Dedifferentiated amniotic fluid mesenchymal stem cell (primary cell): ENCODE measurements around the gene DOCK3.
"Not testable (repeated sequence)": the region's sequence is repeated elsewhere in the genome, so short reads cannot be mapped to it uniquely, and the experiment has no call there.

Source experiments
- DNase-seq: peaks from one replicate; pipeline ENCODE4 v3.0.0-alpha.2; 2016; ENCODE audit errors: extremely low spot score

The DOCK3 gene

DNA sequence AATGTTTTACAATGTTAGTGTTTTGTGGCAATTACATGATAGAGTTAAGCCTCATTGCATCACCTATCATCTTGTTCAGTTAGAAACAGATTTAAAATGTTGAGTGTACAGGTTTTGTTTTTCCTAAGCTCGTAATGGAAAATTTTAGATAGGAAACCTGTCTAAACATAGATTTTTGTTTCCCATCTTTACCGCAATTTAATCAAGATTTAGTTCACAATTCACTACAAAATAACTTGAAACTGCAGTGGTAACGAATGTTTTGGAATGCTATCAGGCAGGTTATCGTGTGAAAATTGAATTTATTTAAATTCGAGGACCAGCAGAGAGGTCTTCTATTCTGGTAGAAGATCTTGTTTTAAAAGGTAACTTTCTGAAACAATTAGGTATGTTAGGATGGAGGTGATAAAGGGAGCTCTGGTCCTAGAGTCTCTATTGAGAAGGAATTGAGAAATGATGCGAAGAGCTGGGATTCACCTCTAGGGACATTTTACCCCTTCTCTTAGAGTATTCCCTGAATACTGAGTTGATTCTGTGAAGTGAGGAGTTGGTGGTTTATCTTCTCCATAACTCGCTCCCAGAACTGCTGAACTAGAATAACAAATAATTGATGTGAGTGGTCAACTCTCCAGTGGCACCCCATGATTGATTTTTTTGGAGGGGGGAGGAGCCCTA, 1.4 kb downstream of the DOCK3 start:
- no peak for DNase-seq

DNA sequence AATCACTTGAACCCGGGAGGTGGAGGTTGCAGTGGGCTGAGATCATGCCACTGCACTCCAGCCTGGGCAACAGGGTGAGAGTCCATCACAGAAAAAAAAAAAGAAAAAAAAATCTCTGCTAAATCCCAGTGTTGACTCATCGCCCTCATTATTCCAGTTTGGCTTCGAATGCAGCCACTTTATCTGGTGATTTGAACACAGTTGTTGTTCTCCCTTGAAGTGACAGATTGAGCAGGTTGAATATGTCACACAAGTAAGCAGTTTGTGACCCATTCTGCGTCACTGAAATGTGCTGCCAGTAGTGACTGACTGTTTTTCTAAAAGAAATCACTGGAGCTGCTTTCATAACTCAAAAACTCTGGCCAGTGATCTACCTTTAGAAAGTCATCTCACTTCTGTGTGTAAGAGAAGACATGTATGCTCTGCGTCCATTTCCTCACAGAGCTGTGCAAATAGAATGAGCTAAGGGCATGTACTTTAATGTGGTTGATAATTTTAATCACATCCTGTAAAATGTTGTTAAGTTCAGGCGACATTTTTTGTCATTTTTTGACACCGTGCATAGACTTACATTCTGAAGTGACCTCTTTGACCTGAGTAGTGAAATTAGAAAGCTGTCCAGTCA, 12.5 kb downstream of the DOCK3 start:
- no peak for DNase-seq

DNA sequence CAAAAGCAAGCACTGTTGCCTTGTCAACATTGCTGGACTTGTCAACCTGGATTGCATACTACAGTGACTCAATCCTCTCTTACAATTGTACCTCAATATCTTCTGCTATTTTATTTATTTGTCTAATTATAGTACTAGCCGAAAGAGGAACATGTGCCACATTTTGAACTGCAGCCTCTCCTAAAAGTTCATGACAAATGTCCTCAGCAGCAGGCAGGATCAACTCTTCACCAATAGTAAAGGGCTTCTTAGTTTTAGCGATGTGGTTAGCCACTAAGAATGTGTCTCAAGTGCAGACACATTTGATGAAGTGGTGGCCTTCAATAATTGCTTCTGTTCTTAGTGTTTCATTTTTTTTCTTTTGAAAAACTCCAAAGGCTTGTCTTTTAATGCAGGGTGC, 13.2 kb downstream of the DOCK3 start:
- DNase-seq, result no peak

DNA sequence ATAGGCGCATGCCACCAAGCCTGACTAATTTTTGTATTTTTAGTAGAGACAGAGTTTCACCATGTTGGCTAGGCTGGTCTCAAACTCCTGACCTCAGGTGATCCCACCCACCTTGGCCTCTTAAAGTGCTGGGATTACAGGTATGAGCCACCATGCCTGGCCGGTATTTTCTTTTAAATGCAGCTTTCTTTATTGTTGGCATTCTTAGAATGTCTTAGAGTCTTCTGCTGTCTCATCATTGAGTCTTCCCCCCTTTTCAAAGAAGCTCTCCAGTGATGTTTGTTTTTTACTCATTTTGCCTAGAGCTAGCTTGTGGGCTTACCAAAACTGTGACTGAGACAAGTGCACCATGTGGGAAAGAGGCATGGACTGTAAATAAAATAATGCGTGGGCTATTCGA, 13.9 kb downstream of the DOCK3 start:
- not testable (repeated sequence) for DNase-seq

DNA sequence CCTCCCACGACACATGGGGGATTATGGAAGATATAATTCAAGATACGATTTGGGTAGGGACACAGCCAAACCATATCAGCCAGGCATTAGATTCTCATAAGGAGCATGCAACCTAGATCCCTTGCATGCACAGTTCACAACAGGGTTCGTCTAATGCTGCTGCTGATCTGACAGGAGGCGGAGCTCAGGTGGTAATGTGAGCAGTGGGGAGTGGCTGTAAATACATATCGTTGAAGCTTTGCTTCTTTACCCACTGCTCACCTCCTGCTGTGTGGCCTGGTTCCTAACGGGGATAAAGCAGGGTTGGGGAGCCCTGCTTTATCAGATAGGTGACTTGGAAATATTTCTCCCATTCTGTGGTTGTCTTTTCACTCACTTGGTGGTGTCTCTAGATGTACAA, 14.8 kb downstream of the DOCK3 start:
- no peak for DNase-seq

DNA sequence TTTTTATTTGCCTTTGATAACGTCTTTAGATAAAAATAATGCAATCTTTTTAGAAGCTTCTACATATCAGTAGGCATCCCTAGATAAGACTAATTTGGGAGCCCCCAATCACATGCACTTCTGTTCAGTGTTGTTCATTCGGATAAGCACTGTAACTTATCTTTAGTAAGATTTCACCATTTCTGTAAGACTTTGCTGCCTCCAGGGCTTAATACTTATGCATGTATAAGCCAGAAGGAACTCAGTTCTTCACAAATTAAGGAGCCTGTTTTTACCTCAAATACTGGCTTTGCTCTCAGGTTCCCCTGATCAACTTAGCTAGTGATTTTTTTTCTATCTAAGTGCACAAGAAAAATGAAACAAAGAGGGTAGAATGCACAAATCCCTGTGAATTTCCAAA, 20.3 kb downstream of the DOCK3 start:
- no peak for DNase-seq

DNA sequence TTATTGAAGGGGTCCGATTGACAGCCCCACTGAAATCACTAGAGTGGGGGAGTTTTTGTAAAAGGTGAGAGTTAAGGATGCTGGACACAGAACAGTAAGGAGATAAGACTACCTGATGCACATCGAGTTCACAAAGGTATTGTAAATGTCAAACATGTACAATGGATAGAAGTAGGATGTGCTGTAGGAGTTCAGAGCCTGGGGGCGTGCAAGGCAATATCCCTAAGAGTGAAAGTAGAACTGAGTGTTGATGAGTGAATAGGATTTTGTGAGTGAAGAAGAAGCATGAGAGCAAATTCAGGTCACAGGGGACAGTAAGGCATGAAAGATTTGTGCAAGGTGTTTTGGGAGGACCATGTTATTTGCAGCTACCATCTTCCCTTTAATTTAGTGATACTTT, 21.5 kb downstream of the DOCK3 start:
- no peak for DNase-seq

DNA sequence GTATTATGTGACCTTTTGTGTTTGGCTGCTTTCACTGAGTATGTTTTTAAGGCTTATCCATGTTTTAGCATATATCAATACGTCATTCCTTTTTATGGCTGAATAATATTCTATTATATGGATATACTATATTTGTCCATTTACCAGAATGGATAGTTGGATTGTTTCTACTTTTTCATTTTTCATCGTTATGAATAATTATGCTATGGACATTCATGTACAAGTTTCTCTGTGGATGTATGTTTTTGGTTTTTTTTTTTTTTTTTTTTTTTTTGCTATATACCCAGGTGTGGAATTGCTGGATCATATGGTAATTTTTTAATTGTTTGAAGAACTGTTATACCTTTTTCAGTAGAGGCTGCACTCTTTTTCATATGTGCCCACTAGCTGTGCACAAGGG, 23.5 kb downstream of the DOCK3 start:
- no peak for DNase-seq

DNA sequence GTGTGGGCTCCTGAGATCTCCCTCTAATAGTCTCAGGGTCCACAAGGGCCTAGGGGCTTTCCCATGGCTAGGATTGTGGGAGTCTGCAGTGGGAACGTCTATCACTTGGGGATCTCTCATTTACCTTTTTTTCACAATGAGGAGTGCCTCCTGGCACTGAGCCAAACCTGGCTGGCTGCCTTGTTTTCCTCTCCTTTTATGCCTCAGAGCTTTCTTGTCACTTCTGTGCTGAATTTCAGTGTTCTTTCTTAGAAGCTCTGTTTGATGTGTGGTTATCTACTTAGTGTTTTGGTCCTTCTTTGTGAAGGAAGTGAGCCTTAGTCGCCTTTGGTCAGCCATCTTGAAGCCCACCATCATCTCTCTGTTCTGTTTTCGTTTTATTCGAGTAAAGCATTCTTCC, 33.9 kb downstream of the DOCK3 start:
- DNase-seq, result no peak

DNA sequence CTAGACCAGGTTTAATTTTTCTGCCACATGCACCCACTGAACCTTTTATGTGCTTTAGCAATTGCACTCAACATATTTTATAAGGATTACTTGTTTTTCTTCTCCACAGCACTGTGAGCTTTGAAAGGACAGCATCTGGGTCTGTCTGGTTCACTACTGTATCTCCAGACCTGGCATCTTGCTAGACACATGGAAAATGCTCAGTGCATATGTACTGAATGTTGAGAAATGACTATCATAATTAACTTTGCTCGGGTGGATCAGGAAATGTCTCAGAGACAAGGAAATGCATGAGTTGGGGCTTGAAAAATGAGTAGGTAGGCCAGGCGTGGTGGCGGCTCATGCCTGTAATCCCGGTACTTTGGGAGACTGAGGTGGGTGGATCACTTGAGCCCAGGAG, 40.2 kb downstream of the DOCK3 start:
- no peak for DNase-seq

DNA sequence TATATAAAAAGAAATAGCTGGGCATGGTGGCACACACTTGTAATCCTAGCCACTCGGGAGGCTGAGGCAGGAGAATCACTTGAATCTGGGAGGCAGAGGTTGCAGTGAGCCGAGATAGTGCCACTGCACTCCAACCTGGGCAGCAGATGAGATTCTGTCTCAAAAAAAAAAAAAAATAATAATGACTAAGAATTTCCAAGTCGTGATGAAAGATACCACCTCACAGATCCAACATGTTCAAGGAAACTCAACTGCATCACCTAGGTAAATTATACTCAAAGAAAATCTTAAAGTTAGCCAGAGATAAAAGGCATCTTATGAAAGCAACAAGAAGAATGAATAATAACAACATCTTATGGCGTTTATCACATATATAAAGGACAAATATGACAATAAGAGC, 50.1 kb downstream of the DOCK3 start:
- DNase-seq, result no peak

DNA sequence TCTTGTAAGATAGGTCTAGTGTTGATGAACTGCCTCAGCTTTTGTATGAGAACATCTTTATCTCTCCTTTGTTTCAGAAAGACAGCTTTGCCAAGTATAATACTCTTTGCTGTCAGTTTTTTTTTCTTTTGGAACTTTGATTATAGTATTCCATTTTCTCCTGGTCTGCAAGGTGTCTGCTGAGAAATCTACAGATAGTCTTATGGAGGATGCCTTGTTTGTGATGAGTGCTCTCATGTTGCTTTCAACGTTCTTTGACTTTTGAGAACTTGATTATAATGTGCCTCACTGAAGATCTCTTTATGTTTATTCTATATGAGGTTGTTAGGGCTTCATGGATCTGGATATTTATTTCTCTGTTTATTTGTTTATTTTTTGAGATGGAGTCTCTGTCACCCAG, 60.3 kb downstream of the DOCK3 start:
- DNase-seq, result no peak

DNA sequence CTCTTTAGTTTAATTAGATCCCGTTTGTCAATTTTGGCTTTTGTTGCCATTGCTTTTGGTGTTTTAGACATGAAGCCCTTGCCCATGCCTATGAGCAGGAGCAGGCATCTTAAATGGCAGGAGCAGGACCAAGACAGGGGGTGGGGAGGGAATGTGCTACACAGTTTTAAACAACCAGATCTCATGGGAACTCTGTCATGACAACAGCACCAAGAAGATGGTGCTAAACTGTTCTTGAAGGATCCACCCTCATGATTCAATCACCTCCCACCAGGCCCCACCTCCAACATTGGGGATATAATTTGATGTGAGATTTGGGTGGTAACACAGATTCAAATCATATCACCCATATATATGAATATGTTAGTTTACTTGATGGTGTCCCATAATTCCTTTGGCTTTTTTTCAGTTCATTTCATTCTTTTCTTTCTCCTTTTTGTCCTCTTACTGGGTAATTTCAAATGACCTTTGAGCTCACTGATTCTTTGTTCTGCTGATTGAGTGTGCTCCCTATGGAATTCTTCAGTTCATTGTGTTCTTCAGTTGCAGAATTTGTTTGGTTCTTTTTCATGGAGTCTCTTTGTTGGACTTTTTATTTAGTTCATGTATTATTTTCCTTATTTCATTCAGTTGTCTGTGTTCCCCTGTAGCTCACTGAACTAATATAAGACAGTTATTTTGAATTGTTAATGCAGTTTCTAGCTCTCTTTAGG, 62.6 kb downstream of the DOCK3 start:
- no peak for DNase-seq

DNA sequence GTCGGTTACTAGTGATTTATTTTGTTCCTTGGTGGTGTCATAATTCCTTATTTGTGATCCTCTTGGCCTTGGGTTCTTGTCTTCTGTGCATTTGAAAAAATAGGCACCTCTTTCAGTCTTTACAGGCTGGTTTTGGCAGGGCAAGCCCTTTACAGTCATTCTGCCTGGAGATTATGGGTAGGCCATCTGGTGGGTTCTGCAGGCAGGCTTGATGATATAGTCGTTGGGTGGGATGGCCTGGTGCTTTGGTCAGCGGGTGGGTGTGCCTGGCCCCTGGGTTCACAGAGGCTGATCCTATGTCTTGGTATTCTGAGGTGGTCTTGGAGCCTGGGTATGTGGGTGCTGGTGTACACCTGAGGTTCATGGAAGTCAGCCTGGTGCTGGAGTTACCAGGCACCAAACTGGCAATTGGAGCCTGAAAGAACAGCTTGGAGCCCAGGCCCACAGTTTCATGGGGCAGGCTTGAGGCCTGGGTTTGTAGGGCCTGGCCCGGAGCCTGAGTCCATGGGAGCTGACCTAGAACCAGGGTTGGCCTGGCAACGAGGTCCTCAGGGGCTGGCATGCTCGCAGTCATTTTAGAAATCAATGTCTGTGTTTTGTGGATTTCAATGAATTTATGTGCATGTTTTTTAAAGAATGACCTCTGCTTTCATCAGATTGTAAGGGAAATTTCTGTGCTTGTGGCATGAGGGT, 63.3 kb downstream of the DOCK3 start:
- DNase-seq, result no peak

DNA sequence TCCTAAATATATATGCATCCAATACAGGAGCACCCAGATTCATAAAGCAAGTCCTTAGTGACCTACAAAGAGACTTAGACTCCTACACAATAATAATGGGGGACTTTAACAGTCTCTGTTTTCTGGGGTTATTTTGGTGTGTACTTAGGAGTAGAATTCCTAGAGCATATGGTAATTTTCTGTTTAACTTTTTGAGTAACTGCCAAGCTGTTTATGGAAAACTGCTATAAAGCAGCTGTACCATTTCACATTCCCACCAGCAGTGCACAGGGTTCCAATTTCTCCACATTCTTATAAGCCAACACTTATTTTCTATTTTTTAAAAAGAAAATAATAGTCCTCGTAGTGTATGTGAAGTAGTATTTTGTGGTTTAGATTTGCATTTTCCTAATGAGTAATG, 68.9 kb downstream of the DOCK3 start:
- no peak for DNase-seq

DNA sequence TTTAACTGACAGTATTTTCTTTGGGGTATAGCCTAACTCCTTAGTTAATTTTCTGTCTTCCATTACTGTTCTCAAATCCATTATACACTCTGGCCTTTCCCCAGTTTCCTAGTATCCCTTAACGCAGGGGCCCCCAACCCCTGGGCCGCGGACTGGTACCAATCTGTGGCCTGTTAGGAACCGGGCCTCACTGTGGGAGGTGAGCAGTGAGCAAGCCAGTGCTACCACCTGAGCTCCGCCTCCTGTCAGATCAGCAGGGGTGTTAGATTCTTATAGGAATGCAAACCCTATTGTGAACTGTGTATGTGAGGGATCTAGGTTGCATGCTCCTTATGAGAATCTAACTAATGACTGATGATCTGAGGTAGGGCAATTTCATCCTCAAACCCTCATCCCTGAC, 75.1 kb downstream of the DOCK3 start:
- DNase-seq, result no peak

DNA sequence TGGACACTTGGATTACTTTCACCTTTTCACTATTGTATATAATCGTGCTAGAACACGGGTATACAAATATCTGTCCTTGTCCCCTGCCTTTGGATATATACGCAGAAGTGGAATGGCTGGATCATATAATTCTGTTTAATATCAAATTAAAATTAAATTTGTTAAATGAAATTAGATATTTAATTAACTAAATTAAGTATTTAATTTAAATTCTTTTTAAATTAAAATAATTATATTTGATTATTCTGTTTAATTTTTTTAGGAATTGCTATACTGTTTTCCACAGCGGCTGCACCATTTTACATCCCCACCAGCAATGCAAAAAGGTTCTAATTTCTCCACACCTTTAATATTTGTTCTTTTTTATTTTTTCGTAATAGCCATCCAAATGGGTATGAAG, 84.3 kb downstream of the DOCK3 start:
- no peak for DNase-seq

DNA sequence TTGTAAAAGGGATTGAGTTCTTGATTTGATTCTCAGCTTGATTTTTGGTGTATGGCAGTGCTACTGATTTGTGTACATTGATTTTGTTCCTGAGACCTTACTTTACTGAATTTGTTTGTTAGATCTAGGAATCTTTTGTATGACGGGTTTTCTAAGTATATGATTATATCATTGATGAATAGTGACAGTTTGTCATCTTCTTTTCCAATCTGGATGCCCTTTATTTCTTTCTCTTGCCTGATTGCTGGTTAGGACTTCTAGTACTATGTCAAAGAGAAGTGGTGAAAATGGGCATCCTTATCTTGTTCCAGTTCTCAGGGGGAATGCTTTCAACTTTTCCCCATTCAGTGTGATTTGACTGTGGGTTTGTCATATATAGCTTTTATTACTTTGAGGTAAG, 103.0 kb downstream of the DOCK3 start:
- DNase-seq, result no peak

DNA sequence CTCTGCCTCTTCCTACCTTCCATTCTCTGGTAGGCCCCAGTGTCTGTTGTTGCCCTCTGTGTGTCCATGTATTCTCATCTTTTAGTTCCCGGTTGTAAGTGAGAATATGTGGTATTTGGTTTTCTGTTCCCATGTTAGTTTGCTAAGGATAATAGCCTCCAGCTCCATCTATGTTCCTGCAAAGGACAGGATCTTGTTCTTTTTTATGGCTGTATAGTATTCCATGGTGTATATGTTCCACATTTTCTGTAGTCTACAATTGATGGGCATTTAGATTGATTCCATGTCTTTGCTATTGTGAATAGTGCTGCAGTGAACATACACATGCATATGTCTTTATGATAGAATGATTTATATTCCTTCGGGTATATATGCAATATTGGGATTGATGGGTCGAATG, 107.0 kb downstream of the DOCK3 start:
- DNase-seq, result not testable (repeated sequence)

DNA sequence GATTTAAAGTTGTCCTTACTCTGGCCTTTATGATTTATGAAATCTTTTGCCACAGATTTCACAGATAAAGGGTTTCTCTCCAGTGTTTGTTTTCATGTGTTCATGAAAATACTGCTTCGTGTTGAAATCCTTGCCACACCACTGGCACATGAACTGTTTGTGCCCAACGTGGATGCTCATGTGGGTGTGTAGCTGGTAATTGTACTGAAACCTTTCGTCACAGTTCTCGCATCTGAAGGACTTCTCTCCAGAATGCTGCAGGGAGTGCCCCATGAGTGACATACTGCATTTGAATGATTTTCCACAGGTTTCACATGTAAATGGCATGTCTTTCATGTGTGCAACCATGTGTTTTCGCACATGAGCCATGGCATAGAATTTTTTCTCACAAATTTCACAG, 111.9 kb downstream of the DOCK3 start:
- no peak for DNase-seq

DNA sequence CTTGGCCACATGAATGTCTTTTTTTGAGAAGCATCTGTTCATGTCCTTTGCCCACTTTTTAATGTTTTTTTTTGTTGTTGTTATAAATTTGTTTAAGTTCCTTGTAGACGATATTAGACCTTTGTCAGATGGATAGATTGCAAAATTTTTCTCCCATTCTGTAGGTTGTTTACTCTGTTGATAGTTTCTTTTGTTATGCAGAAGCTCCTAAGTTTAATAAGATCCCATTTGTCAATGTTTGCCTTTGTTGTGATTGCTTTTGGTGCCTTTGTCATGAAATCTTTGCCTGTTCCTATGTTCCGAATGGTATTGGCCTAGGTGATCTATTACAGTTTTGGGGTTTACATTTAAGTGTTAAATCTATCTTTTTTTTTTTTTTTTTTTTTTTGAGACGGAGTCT, 116.2 kb downstream of the DOCK3 start:
- not testable (repeated sequence) for DNase-seq

DNA sequence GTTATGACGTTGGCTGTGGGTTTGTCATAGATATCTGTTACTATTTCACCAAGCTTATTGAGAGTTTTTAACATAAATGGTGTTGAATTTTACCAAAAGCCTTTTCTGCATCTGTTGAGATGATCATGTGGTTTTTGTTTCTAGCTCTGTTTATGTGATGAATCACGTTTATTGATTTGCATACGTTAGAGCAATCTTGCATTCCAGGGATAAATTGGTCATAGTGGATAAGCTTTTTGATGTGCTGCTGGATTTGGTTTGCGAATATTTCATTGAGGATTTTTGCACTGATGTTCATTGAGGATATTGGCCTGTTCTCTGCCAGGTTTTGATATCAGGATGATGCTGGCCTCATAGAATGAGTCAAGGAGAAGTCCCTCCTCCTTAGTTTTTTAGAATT, 117.8 kb downstream of the DOCK3 start:
- no peak for DNase-seq

DNA sequence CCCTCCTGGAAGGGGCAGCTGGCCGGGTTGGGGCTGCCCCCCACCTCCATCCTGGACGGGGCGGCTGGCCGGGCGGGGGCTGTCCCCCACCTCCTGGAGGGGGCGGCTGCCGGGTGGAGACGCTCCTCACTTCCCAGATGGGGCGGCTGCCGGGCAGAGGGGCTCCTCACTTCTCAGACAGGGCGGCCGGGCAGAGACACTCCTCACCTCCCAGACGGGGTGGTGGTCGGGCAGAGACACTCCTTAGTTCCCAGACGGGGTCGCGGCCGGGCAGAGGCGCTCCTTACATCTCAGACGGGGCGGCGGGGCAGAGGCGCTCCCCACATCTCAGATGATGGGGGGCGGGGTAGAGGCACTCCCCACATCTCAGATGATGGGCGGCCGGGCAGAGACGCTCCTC, 129.1 kb downstream of the DOCK3 start:
- DNase-seq, result not testable (repeated sequence)
